GM12878 (cell line): ENCODE measurements around the gene RBP3. TPM values are rescaled to one million over a fixed set of nuclear protein-coding genes. Genes with fewer than 3 reads are reported as not detected.

Source experiments
- ATAC-seq: fragments of 200-7000 bp; cut with Tn5 transposase; 3 replicates; pipeline ENCODE4 v1.9.1; 2020; ENCODE audit warnings: mild to moderate bottlenecking, moderate library complexity
- BruUV-seq: library from RNA; stranded (reverse); fragments of 400-500 nt; replicated peaks from 2 replicates; lab custom pipeline; 2021; lab: Mats Ljungman, UMichigan
- CTCF ChIA-PET: fragments of 300-600 bp; sonication (Branson Sonifier 250); formaldehyde crosslinking; extraction: SDS; loops from one replicate; lab custom pipeline; 2021; ENCODE audit warnings: inconsistent platforms; lab: Yijun Ruan, JAX
- POLR2A ChIA-PET: fragments of 350-600 bp; formaldehyde crosslinking; extraction: SDS; loops from one replicate; lab custom pipeline; 2021; ENCODE audit warnings: inconsistent platforms; lab: Charles Lee
- RAD21 ChIA-PET: fragments of 300-600 bp; sonication (Branson Sonifier 250); formaldehyde crosslinking; loops from one replicate; lab custom pipeline; 2023; ENCODE audit warnings: antibody characterized with exemption; ENCODE audit not compliant: unreplicated experiment; lab: Charles Lee
- SMC1A ChIA-PET: fragments of 300-600 bp; sonication (Branson Sonifier 250); formaldehyde crosslinking; loops from one replicate; lab custom pipeline; 2023; ENCODE audit not compliant: unreplicated experiment, uncharacterized antibody; lab: Charles Lee
- DNase-seq: peaks from one replicate; pipeline ENCODE4 v3.0.0-alpha.2; 2011; ENCODE audit warnings: low read depth, low spot score
- FAIRE-seq: peaks from 3 replicates; lab custom pipeline; 2011; peaks lifted over from hg19 to GRCh38; lab: Jason Lieb, UNC
- H2AFZ ChIP-seq: 2 replicates; pipeline ENCODE4 v1.6.0; 2011; ENCODE audit warnings: low read depth, low read length, control low read depth; ENCODE audit not compliant: control insufficient read depth
- H3K27ac ChIP-seq: 2 replicates; pipeline ENCODE4 v1.5.1; 2011; ENCODE audit warnings: control low read depth; ENCODE audit not compliant: control insufficient read depth, insufficient read depth
- H3K27me3 ChIP-seq, 2 experiments: replicated peaks in 1 of 2; 2 replicates each; pipeline versions ENCODE4 v1.6.0 to v1.6.1; 2011; ENCODE audit warnings: low read length in 1 of 2; ENCODE audit not compliant: control insufficient read depth in 2 of 2, insufficient read depth in 2 of 2
- H3K36me3 ChIP-seq, 2 experiments: 2 replicates each; pipeline ENCODE4 v1.5.1; 2011; ENCODE audit warnings: low read length in 1 of 2; ENCODE audit not compliant: control insufficient read depth in 2 of 2, insufficient read depth in 2 of 2
- H3K4me1 ChIP-seq: 2 replicates; pipeline ENCODE4 v1.6.1; 2011; ENCODE audit warnings: mild to moderate bottlenecking, low read length, moderate library complexity, mixed read lengths; ENCODE audit not compliant: control insufficient read depth, insufficient read depth
- H3K4me2 ChIP-seq: 2 replicates; pipeline ENCODE4 v1.6.0; 2011; ENCODE audit warnings: control low read depth; ENCODE audit not compliant: control insufficient read depth, insufficient read depth
- H3K4me3 ChIP-seq: fragments of 200-600 bp; sonication (generic); 2 replicates; pipeline ENCODE4 v1.5.1; 2016
- H3K79me2 ChIP-seq: 2 replicates; pipeline ENCODE4 v1.6.0; 2011; ENCODE audit warnings: low read length; ENCODE audit not compliant: control insufficient read depth, insufficient read depth
- H3K9ac ChIP-seq: 2 replicates; pipeline ENCODE4 v1.8.0; 2011; ENCODE audit warnings: low read length, control low read depth, mixed read lengths; ENCODE audit not compliant: control insufficient read depth, insufficient read depth
- H3K9me3 ChIP-seq: replicated peaks from 3 replicates; pipeline ENCODE4 v1.5.1; 2011; ENCODE audit warnings: mild to moderate bottlenecking, low read length; ENCODE audit not compliant: control insufficient read depth, insufficient read depth
- H4K20me1 ChIP-seq: 2 replicates; pipeline ENCODE4 v1.6.0; 2011; ENCODE audit not compliant: control insufficient read depth, insufficient read depth
- ATF3 ChIP-seq: IDR thresholded peaks from 2 replicates; pipeline ENCODE4 v1.6.1; 2011; ENCODE audit warnings: low read depth, mild to moderate bottlenecking, low read length, moderate library complexity, borderline replicate concordance; ENCODE audit errors: extremely low read depth
- BCL11A ChIP-seq: IDR thresholded peaks from 2 replicates; pipeline ENCODE4 v1.6.1; 2011; ENCODE audit warnings: low read depth, low read length
- HSF1 ChIP-seq: fragments of 150-350 bp; IDR thresholded peaks from 2 replicates; pipeline ENCODE4 v1.6.1; 2014; ENCODE audit warnings: mild to moderate bottlenecking, low read depth, low read length
- JUNB ChIP-seq: IDR thresholded peaks from 2 replicates; pipeline ENCODE4 v1.6.1; 2016; ENCODE audit warnings: antibody characterized with exemption, mild to moderate bottlenecking
- KAT2A ChIP-seq: conservative IDR thresholded peaks from 2 replicates; pipeline ENCODE4 v1.6.1; 2011; ENCODE audit warnings: low read depth, low read length; ENCODE audit not compliant: control insufficient read depth
- MEF2A ChIP-seq: IDR thresholded peaks from 2 replicates; pipeline ENCODE4 v1.6.1; 2011; ENCODE audit warnings: low read depth, mild to moderate bottlenecking, low read length, moderate library complexity; ENCODE audit not compliant: insufficient read depth
- MYB ChIP-seq: fragments of 150-350 bp; IDR thresholded peaks from 2 replicates; pipeline ENCODE4 v1.6.1; 2014; ENCODE audit warnings: mild to moderate bottlenecking, low read depth, low read length, borderline replicate concordance
- NBN ChIP-seq: fragments of 450-650 bp; IDR thresholded peaks from 2 replicates; pipeline ENCODE4 v1.6.1; 2016
- NFXL1 ChIP-seq: fragments of 450-650 bp; IDR thresholded peaks from 2 replicates; pipeline ENCODE4 v1.6.1; 2017; ENCODE audit warnings: antibody characterized with exemption, mild to moderate bottlenecking, borderline replicate concordance
- SMARCA5 ChIP-seq: fragments of 450-650 bp; IDR thresholded peaks from 2 replicates; pipeline ENCODE4 v1.6.1; 2017; ENCODE audit warnings: mild to moderate bottlenecking
- SMC3 ChIP-seq: IDR thresholded peaks from 2 replicates; pipeline ENCODE4 v1.6.1; 2011; ENCODE audit warnings: low read length, improper control_type of control experiment, borderline replicate concordance
- YY1 ChIP-seq: IDR thresholded peaks from 2 replicates; pipeline ENCODE4 v1.6.1; 2011; ENCODE audit warnings: low read depth, mild to moderate bottlenecking, low read length
- ZNF217 ChIP-seq: fragments of 450-650 bp; IDR thresholded peaks from 2 replicates; pipeline ENCODE4 v1.6.1; 2017; ENCODE audit warnings: antibody characterized with exemption, mild to moderate bottlenecking
- ZNF24 ChIP-seq: fragments of 450-650 bp; IDR thresholded peaks from 2 replicates; pipeline ENCODE4 v1.6.1; 2017; ENCODE audit warnings: antibody characterized with exemption, mild to moderate bottlenecking
- ZZZ3 ChIP-seq: IDR thresholded peaks from 2 replicates; pipeline ENCODE4 v1.6.1; 2011; ENCODE audit warnings: low read depth; ENCODE audit not compliant: control insufficient read depth, insufficient read length
- WGBS: methylation state at CpG from one replicate; pipeline ENCODE4 v1.1.6; 2016; ENCODE audit warnings: low lambda C conversion rate; ENCODE audit not compliant: insufficient replicate concordance, insufficient coverage; ENCODE audit errors: missing lambda C conversion rate; 5-methylcytosine and 5-hydroxymethylcytosine counted together
- in situ Hi-C: fragments of 300-500 bp; cut with MboI; formaldehyde crosslinking; loops from 9 replicates; pipeline ENCODE4 v1.14.3; 2018; ENCODE audit warnings: mixed read lengths
- intact Hi-C: fragments of 100-400 bp; cut with micrococcal nuclease; formaldehyde crosslinking; loops from one replicate; pipeline ENCODE4 v1.14.2; 2022; ENCODE audit not compliant: unreplicated experiment
- polyA plus RNA-seq, 11 experiments: library from polyadenylated mRNA; depleted of rRNA in 4 of 11; unstranded in 6 of 11; stranded (reverse) in 5 of 11; fragments of >200 nt; fragmentation: Nextera tagmentation in 4 of 11; fragmentation: Illumina TruSeq in 1 of 11; extraction: Ambion mirVana in 4 of 11; extraction: Trizol in 1 of 11; gene quantifications; 1 replicate in 1 of 11; 2 replicates in 10 of 11; pipeline versions ENCODE4 v1.2.1 to v1.2.3, GENCODE V29; 2011 to 2016; ENCODE audit warnings: inconsistent platforms in 2 of 11, missing spikeins in 2 of 11, low read depth in 1 of 11
- total RNA-seq, 4 experiments: library from RNA; depleted of rRNA in 3 of 4; stranded (reverse); fragments of >200 nt in 3 of 4; fragmentation: Illumina TruSeq in 1 of 4; extraction: Trizol in 1 of 4; gene quantifications; 2 replicates each; pipeline versions ENCODE4 v1.2.1 to v1.2.3, GENCODE V29; 2013 to 2021

The RBP3 gene
- total and polyA plus RNA-seq, 10 of the 15 experiments (the other 5 are each of a cell fraction or from before 2014, with no cell fraction given): not detected

GRCh38 chr10:47337310-47337709 lies 10.9 kb upstream of the RBP3 start (continued):
- TF ChIP-seq MYB: no peak
- no peak for TF ChIP-seq BCL11A
- no peak for TF ChIP-seq ZZZ3
- TF ChIP-seq MEF2A: no peak
- TF ChIP-seq ZNF24: no peak
- TF ChIP-seq ATF3: no peak
- no peak for TF ChIP-seq NBN

- CTCF ChIA-PET: interaction anchor here (0.9 to 2.1 kb wide), 7 partner anchors 15 to 952 kb away, joined by 3 to 17 read pairs (median 4); no protein-coding TSS in a partner anchor
- no peaks in the 10 kb centered on the region for H3K9me3 ChIP-seq
- H2AFZ ChIP-seq: no peak overlapping the region
- ATAC-seq (no peak), FAIRE-seq (no peak)
- H3K4me3 ChIP-seq: no peak overlapping the region
- no peak overlapping the region for H3K4me2 ChIP-seq
- no peaks in the 10 kb centered on the region for H3K79me2 ChIP-seq
- in situ Hi-C loops: no loop called here
- no peaks in the 10 kb centered on the region for H3K4me1 ChIP-seq
- TF ChIP-seq SMC3: no peak
- no peak for TF ChIP-seq YY1
- TF ChIP-seq ZNF217: no peak
- TF ChIP-seq NFXL1: no peak
- no peak for TF ChIP-seq HSF1
- no peak for TF ChIP-seq SMARCA5
- no peak for TF ChIP-seq KAT2A
- no peak for TF ChIP-seq MEF2A
- TF ChIP-seq JUNB: no peak
- TF ChIP-seq, all 136 proteins: peak for 0
- POLR2A ChIA-PET: no interaction called here
- intact Hi-C loops: no loop called here
- Histone ChIP-seq H3K27me3 (no peaks in the 10 kb centered on the region; a peak in 2 of 4 replicates), H3K27ac (no peak overlapping the region), H4K20me1 (no peaks in the 10 kb centered on the region), H3K36me3 (no peaks in the 10 kb centered on the region), H3K9ac (no peak overlapping the region)
- RAD21 ChIA-PET: no interaction called here
- DNase-seq: no peak
- SMC1A ChIA-PET: interaction anchor here (1.7 kb wide), 1 partner anchor 292 kb away, joined by 7 read pairs; no protein-coding TSS in a partner anchor
- BruUV-seq: no TSS peak
- 58% methylated on average over 8 of the region's 8 CpGs for WGBS
Observed at GRCh38 chr10:47339186-47339735, 8.9 kb upstream of the RBP3 start.
